Neural progenitor cell (in vitro differentiated cells): ENCODE data around the gene EPHA10. TPM values are rescaled to one million over a fixed set of nuclear protein-coding genes. Genes with fewer than 3 reads are reported as not detected.

Experiments
- DNase-seq: peaks from one replicate; pipeline ENCODE4 v3.0.0-alpha.2; 2016; ENCODE audit warnings: low spot score
- H2AFZ ChIP-seq: fragments of 200-600 bp; sonication (generic); replicated peaks from 2 replicates; pipeline ENCODE4 v1.6.1; 2016; ENCODE audit warnings: antibody characterized with exemption
- H3F3A ChIP-seq: fragments of 200-600 bp; sonication (generic); 2 replicates; pipeline ENCODE4 v1.6.1; 2016; ENCODE audit warnings: antibody characterized with exemption, low read depth
- H3K27ac ChIP-seq: fragments of 200-600 bp; sonication (generic); 2 replicates; pipeline ENCODE4 v1.5.1; 2016; ENCODE audit warnings: mild to moderate bottlenecking
- H3K27me3 ChIP-seq: fragments of 200-600 bp; sonication (generic); 2 replicates; pipeline ENCODE4 v1.6.1; 2016; ENCODE audit warnings: mild to moderate bottlenecking, moderate library complexity
- H3K36me3 ChIP-seq: fragments of 200-600 bp; sonication (generic); 2 replicates; pipeline ENCODE4 v1.5.1; 2016
- H3K4me1 ChIP-seq: fragments of 200-600 bp; sonication (generic); 2 replicates; pipeline ENCODE4 v1.6.1; 2016; ENCODE audit warnings: mixed run types
- H3K4me2 ChIP-seq: fragments of 200-600 bp; sonication (generic); 2 replicates; pipeline ENCODE4 v1.6.1; 2016
- H3K4me3 ChIP-seq: fragments of 200-600 bp; sonication (generic); 2 replicates; pipeline ENCODE4 v1.5.1; 2016
- H3K79me2 ChIP-seq: fragments of 200-600 bp; sonication (generic); 2 replicates; pipeline ENCODE4 v1.6.1; 2016; ENCODE audit warnings: low read depth
- H3K9ac ChIP-seq: fragments of 200-600 bp; sonication (generic); 2 replicates; pipeline ENCODE4 v1.6.1; 2016
- H3K9me3 ChIP-seq: fragments of 200-600 bp; sonication (generic); 2 replicates; pipeline ENCODE4 v1.5.1; 2016; ENCODE audit warnings: low read depth
- H4K20me1 ChIP-seq: fragments of 200-600 bp; sonication (generic); 2 replicates; pipeline ENCODE4 v1.6.1; 2016; ENCODE audit warnings: low read depth
- H3K27ac Mint-ChIP-seq: 3 replicates; pipeline ENCODE4 v1.8.0; 2021; ENCODE audit warnings: mixed read lengths
- H3K27me3 Mint-ChIP-seq: 2 replicates; pipeline ENCODE4 v1.8.0; 2022; ENCODE audit warnings: low read depth, mild to moderate bottlenecking, inconsistent platforms, moderate library complexity, mixed read lengths; ENCODE audit not compliant: insufficient read depth
- H3K36me3 Mint-ChIP-seq: 3 replicates; pipeline ENCODE4 v1.8.0; 2021; ENCODE audit warnings: mixed read lengths
- H3K4me1 Mint-ChIP-seq: 3 replicates; pipeline ENCODE4 v1.8.0; 2021; ENCODE audit warnings: mixed read lengths
- H3K4me3 Mint-ChIP-seq: 3 replicates; pipeline ENCODE4 v1.8.0; 2021; ENCODE audit warnings: mild to moderate bottlenecking, moderate library complexity, mixed read lengths
- H3K9me3 Mint-ChIP-seq: 3 replicates; pipeline ENCODE4 v1.8.0; 2020; ENCODE audit warnings: mixed read lengths
- EZH2 ChIP-seq: fragments of 200-600 bp; sonication (generic); IDR thresholded peaks from 2 replicates; pipeline ENCODE4 v1.6.1; 2017; ENCODE audit warnings: antibody characterized with exemption, mild to moderate bottlenecking, moderate library complexity
- EZH2phosphoT487 ChIP-seq: fragments of 200-600 bp; sonication (generic); IDR thresholded peaks from 2 replicates; pipeline ENCODE4 v1.6.1; 2017; ENCODE audit warnings: antibody characterized with exemption
- total RNA-seq: library from RNA; depleted of rRNA; stranded (reverse); fragments of >200 nt; gene quantifications from 2 replicates; pipeline ENCODE4 v1.2.3, GENCODE V29; 2015; ENCODE audit warnings: low replicate concordance
- TF ChIP-seq, protein P1 (sequence below): fragments of 200-600 bp; sonication (generic); IDR thresholded peaks from 2 replicates; pipeline ENCODE4 v1.5.1; 2017; ENCODE audit warnings: antibody characterized with exemption, mild to moderate bottlenecking

EPHA10 gene
- total RNA-seq, 1 donor from 2014 or later: not detected

DNA sequence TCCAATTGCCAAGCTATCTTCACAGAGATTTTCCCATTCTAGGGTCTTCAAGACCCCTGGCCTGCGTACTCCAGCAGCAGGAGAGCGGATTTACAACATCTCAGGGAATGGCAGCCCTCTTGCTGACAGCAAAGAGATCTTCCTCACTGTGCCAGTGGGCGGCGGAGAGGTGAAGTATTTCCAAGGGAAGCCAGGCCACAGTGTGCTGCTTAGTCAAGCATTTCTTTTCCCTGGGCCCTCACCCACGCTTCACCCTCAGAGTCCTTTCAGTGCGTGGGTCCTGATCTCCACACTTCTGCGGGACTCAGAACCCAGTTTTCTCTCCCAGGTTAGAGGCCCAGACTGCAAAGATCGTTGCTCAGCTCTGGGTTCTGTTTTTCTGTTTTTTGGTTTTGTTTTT is 59.5 kb downstream of the EPHA10 start:
- Histone ChIP-seq H3F3A (peaks cover 6% of the 10 kb centered on the region), H3K9me3 (no peaks in the 10 kb centered on the region), H3K27me3 (no peaks in the 10 kb centered on the region), H3K36me3 (peaks cover 9% of the 10 kb centered on the region), H3K9ac (no peak overlapping the region), H3K4me1 (no peaks in the 10 kb centered on the region), H3K27ac (no peak overlapping the region), H3K4me3 (no peak overlapping the region), H3K4me2 (no peak overlapping the region), H3K79me2 (no peaks in the 10 kb centered on the region), H2AFZ (no peak overlapping the region), H4K20me1 (no peaks in the 10 kb centered on the region)
- no peaks in the 10 kb centered on the region for H3K9me3 Mint-ChIP-seq
- no peak for TF ChIP-seq EZH2
- TF ChIP-seq, protein P1, sequence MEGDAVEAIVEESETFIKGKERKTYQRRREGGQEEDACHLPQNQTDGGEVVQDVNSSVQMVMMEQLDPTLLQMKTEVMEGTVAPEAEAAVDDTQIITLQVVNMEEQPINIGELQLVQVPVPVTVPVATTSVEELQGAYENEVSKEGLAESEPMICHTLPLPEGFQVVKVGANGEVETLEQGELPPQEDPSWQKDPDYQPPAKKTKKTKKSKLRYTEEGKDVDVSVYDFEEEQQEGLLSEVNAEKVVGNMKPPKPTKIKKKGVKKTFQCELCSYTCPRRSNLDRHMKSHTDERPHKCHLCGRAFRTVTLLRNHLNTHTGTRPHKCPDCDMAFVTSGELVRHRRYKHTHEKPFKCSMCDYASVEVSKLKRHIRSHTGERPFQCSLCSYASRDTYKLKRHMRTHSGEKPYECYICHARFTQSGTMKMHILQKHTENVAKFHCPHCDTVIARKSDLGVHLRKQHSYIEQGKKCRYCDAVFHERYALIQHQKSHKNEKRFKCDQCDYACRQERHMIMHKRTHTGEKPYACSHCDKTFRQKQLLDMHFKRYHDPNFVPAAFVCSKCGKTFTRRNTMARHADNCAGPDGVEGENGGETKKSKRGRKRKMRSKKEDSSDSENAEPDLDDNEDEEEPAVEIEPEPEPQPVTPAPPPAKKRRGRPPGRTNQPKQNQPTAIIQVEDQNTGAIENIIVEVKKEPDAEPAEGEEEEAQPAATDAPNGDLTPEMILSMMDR: no peak
- no peak for TF ChIP-seq EZH2phosphoT487
- H3K4me1 Mint-ChIP-seq: no peaks in the 10 kb centered on the region
- no peaks in the 10 kb centered on the region for H3K27me3 Mint-ChIP-seq
- H3K27ac Mint-ChIP-seq: no peak overlapping the region
- DNase-seq: no peak
- H3K36me3 Mint-ChIP-seq: peaks cover 44% of the 10 kb centered on the region
- no peak overlapping the region for H3K4me3 Mint-ChIP-seq

DNA sequence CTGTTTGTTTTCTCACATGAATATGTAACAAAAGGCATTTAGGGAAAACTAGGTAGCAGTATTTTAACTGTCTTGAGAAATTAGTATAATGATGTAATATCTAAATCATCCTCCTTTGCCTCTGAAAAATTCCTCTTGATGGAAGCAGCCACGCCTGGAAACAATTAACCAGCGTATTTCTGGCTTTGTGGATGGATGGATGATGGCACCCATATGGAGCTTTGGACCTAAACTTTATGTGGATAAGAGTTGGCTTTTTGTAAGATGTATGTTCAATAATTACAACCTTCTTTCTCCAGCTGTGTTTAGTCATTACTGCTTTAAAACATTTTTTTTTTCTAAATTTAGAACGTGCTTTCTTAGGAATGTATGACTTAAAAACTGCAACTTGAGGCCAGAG is 60.0 kb downstream of the EPHA10 start:
- Histone ChIP-seq H3K36me3 (peaks cover 9% of the 10 kb centered on the region), H3K79me2 (no peaks in the 10 kb centered on the region), H3K4me3 (no peak overlapping the region), H2AFZ (no peak overlapping the region), H3K9ac (no peak overlapping the region), H3K4me1 (no peaks in the 10 kb centered on the region), H3K27me3 (no peaks in the 10 kb centered on the region), H3K9me3 (no peaks in the 10 kb centered on the region), H3K4me2 (no peak overlapping the region), H4K20me1 (no peaks in the 10 kb centered on the region), H3F3A (peaks cover 6% of the 10 kb centered on the region), H3K27ac (no peak overlapping the region)
- no peak for DNase-seq
- H3K27me3 Mint-ChIP-seq: no peaks in the 10 kb centered on the region
- TF ChIP-seq, protein P1: no peak
- TF ChIP-seq EZH2 (no peak), EZH2phosphoT487 (no peak)
- H3K4me3 Mint-ChIP-seq: no peak overlapping the region
- H3K27ac Mint-ChIP-seq: no peak overlapping the region
- no peaks in the 10 kb centered on the region for H3K9me3 Mint-ChIP-seq
- H3K36me3 Mint-ChIP-seq: peaks cover 48% of the 10 kb centered on the region
- H3K4me1 Mint-ChIP-seq: no peaks in the 10 kb centered on the region

DNA sequence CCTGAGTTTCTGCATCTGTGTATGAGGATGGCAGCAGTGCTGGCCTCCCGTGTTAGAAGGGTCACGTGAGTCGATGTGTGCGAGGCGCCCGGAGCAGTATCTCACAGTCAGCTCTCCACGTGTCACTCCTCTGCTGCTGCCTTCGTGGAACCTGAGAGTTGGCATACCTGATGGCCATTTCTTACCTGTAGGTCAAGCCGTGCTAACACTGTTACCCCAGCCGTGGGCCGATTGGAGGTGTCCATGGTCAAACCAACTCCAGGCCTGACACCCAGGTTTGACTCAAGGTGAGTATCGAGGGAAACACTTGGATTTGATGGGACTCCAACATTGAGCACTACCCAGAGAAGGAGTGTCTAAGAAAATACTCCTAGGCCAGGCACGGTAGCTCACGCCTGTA is 61.9 kb downstream of the EPHA10 start:
- H3K36me3 Mint-ChIP-seq: peaks cover 43% of the 10 kb centered on the region

More for the DNA sequence above, 61.9 kb downstream of the EPHA10 start:
- no peak overlapping the region for H3K27ac Mint-ChIP-seq
- no peaks in the 10 kb centered on the region for H3K27me3 Mint-ChIP-seq
- H3K36me3 ChIP-seq: peaks cover 12% of the 10 kb centered on the region
- H3K4me1 ChIP-seq: no peaks in the 10 kb centered on the region
- no peak overlapping the region for H3K4me2 ChIP-seq
- TF ChIP-seq EZH2phosphoT487: no peak
- TF ChIP-seq, protein P1: no peak
- no peak for TF ChIP-seq EZH2
- no peaks in the 10 kb centered on the region for H3K79me2 ChIP-seq
- H4K20me1 ChIP-seq: no peaks in the 10 kb centered on the region
- DNase-seq: no peak
- H3K27me3 ChIP-seq: no peaks in the 10 kb centered on the region
- no peaks in the 10 kb centered on the region for H3K4me1 Mint-ChIP-seq
- H3K9me3 Mint-ChIP-seq: no peaks in the 10 kb centered on the region
- no peaks in the 10 kb centered on the region for H3K9me3 ChIP-seq
- no peak overlapping the region for H3K4me3 ChIP-seq
- H3F3A ChIP-seq: no peaks in the 10 kb centered on the region
- no peak overlapping the region for H3K4me3 Mint-ChIP-seq
- H3K9ac ChIP-seq: no peak overlapping the region
- H2AFZ ChIP-seq: no peak overlapping the region
- no peak overlapping the region for H3K27ac ChIP-seq
